Colonic mucosa (tissue), 4 donors: ENCODE results near the gene ASPHD1. TPM values are rescaled to one million over a fixed set of nuclear protein-coding genes. Genes with fewer than 3 reads are reported as not detected.
"Not testable (repeated sequence)": the region's sequence is repeated elsewhere in the genome, so short reads cannot be mapped to it uniquely, and the experiment has no call there.

Experiments used
- DNase-seq: peaks from one replicate; pipeline ENCODE4 v3.0.0-alpha.2; 2020
- H3K27ac ChIP-seq: fragments of 200-600 bp; one replicate; pipeline ENCODE4 v1.8.0; 2021
- H3K27me3 ChIP-seq: fragments of 200-600 bp; one replicate; pipeline ENCODE4 v1.8.0; 2021
- H3K36me3 ChIP-seq: fragments of 200-600 bp; one replicate; pipeline ENCODE4 v1.8.0; 2021
- H3K4me1 ChIP-seq: fragments of 200-600 bp; one replicate; pipeline ENCODE4 v1.8.0; 2021; ENCODE audit warnings: mild to moderate bottlenecking
- H3K4me3 ChIP-seq: fragments of 200-600 bp; one replicate; pipeline ENCODE4 v1.8.0; 2021
- H3K9ac ChIP-seq, 2 donors: one replicate each; pipeline ENCODE4 v1.7.0; 2013; ENCODE audit warnings: control low read depth in 2 of 2, low read depth in 2 of 2, low read length in 2 of 2
- H3K9me3 ChIP-seq: fragments of 200-600 bp; one replicate; pipeline ENCODE4 v1.8.0; 2021
- intact Hi-C: fragments of 100-400 bp; cut with DNase I; formaldehyde crosslinking; loops from one replicate; pipeline ENCODE4 v1.14.1; 2022
- total RNA-seq, 2 donors: library from RNA; stranded (reverse); fragmentation: NEBNext Ultra II Directional in 1 of 2; extraction: Animal tissue kit (Norgen Biotek cat#: 25700) in 1 of 2; gene quantifications; one replicate each; pipeline ENCODE4 v1.2.1, GENCODE V29; 2021
- TF ChIP-seq, protein P1 (sequence below): fragments of 200-600 bp; IDR thresholded peaks from one replicate; pipeline ENCODE4 v1.8.0; 2022; ENCODE audit warnings: antibody characterized with exemption, mild to moderate bottlenecking
- donor health status: healthy.
- donor health status: DM: no; HTN: no; CAD: no.
- donor health status: DM: no; HTN: no; CAD: no.

Gene ASPHD1
- total RNA-seq, 2 donors from 2014 or later, result 1.5 to 3.9 TPM

DNA sequence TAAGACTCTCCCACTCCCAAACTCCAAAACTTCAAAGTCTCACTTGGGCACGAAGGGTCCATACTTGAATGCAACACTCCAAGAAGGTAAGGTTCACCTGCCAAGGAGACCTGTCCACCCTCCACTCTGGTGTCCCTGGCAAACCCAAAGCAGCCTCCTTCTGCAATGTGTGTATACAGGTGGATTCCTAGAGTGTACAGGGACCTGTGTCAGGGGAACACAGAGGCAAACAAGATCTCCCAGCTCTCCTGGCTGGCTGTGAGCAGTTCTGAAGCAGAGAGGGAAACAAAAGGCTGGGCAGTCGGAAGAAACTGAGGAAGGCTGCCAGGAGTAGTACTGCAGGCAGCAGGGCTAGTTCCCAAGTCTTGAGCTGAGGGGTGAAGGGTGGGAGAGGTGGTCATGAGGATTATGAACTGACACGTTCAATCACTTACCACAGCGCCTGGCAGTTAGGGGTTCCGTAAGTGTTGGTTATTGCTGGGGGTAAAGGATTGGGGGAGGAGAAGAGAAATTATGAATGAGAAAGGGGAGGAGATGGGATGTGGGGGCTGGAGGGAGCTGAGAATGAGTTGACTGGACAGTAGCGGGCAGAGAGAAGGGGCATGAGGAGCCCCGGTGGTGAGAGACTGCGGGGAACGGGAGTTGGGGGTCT lies 24.9 kb downstream of the ASPHD1 start:
- no peaks in the 10 kb centered on the region for H3K27me3 ChIP-seq
- no peaks in the 10 kb centered on the region for H3K36me3 ChIP-seq
- peak; percentile 26 for DNase-seq
- peaks cover 11% of the 10 kb centered on the region for H3K4me1 ChIP-seq
- H3K4me3 ChIP-seq, result peak overlapping the region; percentile 99
- no peaks in the 10 kb centered on the region for H3K9me3 ChIP-seq
- peak overlapping the region; percentile 68 for H3K27ac ChIP-seq
- TF ChIP-seq, protein P1, sequence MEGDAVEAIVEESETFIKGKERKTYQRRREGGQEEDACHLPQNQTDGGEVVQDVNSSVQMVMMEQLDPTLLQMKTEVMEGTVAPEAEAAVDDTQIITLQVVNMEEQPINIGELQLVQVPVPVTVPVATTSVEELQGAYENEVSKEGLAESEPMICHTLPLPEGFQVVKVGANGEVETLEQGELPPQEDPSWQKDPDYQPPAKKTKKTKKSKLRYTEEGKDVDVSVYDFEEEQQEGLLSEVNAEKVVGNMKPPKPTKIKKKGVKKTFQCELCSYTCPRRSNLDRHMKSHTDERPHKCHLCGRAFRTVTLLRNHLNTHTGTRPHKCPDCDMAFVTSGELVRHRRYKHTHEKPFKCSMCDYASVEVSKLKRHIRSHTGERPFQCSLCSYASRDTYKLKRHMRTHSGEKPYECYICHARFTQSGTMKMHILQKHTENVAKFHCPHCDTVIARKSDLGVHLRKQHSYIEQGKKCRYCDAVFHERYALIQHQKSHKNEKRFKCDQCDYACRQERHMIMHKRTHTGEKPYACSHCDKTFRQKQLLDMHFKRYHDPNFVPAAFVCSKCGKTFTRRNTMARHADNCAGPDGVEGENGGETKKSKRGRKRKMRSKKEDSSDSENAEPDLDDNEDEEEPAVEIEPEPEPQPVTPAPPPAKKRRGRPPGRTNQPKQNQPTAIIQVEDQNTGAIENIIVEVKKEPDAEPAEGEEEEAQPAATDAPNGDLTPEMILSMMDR, result no peak
- intact Hi-C loops, result no loop called here
- H3K9ac ChIP-seq, result peak overlapping the region; percentile 81 to 94

DNA sequence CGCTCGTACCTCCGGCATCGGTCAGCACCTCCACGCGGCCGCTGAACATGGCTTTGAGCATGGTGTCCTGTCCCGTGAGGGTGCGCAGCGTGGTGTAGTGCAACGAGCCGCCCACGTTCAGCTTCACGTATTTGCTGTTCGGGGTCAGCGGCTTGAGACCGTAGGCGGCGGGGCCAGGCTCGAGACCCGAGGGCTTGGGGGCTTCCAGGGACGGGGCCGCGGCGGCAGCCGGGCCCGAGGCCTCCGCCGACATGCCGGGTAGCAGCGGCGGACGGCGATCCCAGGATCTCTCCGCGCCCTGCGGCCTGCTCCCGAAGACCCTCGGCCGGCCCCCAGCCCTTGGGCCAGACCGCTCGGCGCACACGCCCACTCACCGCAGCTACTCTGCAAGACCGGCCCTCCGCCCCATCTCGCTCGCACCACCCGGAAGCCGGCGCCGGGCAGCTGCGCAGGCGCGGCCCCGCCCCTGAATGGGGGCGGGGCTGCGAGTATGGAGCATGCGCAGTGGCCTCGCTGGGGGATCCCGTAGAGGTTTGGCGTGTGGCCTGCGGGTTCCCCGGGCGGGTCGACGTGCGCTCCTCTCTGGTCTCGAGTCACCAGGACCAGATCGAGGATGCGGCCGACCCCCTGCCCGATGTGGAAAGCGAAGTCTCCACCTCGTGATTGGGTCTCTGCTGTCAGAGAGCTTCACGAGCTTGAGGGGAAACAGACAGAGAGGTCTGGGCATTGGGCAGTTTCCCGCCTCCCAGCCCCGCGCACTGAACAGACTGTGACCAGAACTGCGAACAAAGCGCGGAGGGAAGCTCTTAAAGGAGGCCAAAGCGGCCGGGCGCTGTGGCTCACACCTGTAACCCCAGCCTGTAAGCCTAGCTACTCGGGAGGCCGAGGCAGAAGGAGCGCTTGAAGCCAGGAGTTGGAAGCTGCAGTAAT lies 25.8 kb downstream of the ASPHD1 start, which contains the start of gene KCTD13:
Gene KCTD13 (minus strand): TSS at position 446 of the 930 bp plus-strand sequence. CDS start 193 bp downstream, at position 253.
- Histone ChIP-seq H3K36me3 (no peaks in the 10 kb centered on the region), H3K4me1 (peaks cover 11% of the 10 kb centered on the region), H3K9ac (peak within 1 kb of the TSS; percentile 86 to 94), H3K27me3 (no peaks in the 10 kb centered on the region), H3K27ac (peak within 1 kb of the TSS; percentile 68), H3K9me3 (no peaks in the 10 kb centered on the region), H3K4me3 (peak within 1 kb of the TSS; percentile 99)
- TF ChIP-seq, protein P1, result no peak
- peak; percentile 90 for DNase-seq
- intact Hi-C loops, result no loop called here

DNA sequence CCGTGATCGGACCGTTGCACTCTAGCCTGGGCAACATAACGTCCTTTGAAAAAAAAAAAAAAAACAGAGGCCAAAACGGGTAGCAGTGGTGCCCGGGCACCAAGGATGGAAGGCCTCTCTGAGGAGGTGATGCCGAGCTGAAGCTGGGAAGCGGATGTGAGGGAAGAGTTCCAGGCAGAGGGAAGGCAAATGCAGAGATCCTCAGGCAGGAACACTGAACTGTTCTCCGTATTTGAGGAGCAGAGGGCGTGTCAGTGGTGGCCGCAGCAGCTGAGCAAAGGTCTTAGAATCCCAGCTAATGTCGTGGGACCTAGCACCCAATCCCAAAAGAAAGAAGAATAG lies 26.4 kb downstream of the ASPHD1 start:
- TF ChIP-seq, protein P1, result no peak
- intact Hi-C loops, result no loop called here

GRCh38 chr16:29927070-29927905 lies 27.0 kb downstream of the ASPHD1 start:
- Histone ChIP-seq H3K9me3 (no peaks in the 10 kb centered on the region), H3K36me3 (no peaks in the 10 kb centered on the region), H3K4me1 (peaks cover 11% of the 10 kb centered on the region), H3K9ac (peak overlapping the region; percentile 86 to 94), H3K27me3 (no peaks in the 10 kb centered on the region), H3K4me3 (peak overlapping the region; percentile 99), H3K27ac (peak overlapping the region; percentile 68)
- intact Hi-C loops, result no loop called here
- TF ChIP-seq, protein P1, result no peak
- peak; percentile 33 for DNase-seq

More for the DNA sequence above, 26.4 kb downstream of the ASPHD1 start:
- Histone ChIP-seq H3K36me3 (no peaks in the 10 kb centered on the region), H3K27me3 (no peaks in the 10 kb centered on the region), H3K27ac (peak overlapping the region; percentile 68), H3K4me3 (peak overlapping the region; percentile 99), H3K9ac (peak overlapping the region; percentile 86 to 94), H3K4me1 (peaks cover 11% of the 10 kb centered on the region), H3K9me3 (no peaks in the 10 kb centered on the region)
- peak; percentile 68 for DNase-seq

DNA sequence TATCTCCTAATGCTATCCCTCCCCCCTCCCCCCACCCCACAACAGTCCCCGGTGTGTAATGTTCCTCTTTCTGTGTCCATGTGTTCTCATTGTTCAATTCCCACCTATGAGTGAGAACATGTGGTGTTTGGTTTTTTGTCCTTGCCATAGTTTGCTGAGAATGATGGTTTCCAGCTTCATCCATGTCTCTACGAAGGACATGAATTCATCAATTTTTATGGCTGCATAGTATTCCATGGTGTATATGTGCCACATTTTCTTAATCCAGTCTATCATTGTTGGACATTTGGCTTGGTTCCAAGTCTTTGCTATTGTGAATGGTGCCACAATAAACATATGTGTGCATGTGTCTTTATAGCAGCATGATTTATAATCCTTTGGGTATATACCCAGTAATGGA lies 31.5 kb downstream of the ASPHD1 start:
- H3K27ac ChIP-seq, intact Hi-C loops, H3K27me3 ChIP-seq, H3K4me3 ChIP-seq, H3K9me3 ChIP-seq, H3K4me1 ChIP-seq, DNase-seq, H3K9ac ChIP-seq, H3K36me3 ChIP-seq: not testable (repeated sequence)
